Stimulated activated CD8-positive, alpha-beta memory T cell treated with anti-CD3 and anti-CD28 coated beads, Interleukin-7, amount 100 ng/mL, for 4 hours (primary cell): ENCODE measurements around the gene FBXL20.
"Not testable (repeated sequence)": the region's sequence is repeated elsewhere in the genome, so short reads cannot be mapped to it uniquely, and the experiment has no call there.

Experiments
- DNase-seq, 2 donors: peaks; one replicate each; pipeline ENCODE4 v3.0.0-alpha.2; 2020; ENCODE audit warnings: low read depth in 2 of 2

FBXL20 gene

DNA sequence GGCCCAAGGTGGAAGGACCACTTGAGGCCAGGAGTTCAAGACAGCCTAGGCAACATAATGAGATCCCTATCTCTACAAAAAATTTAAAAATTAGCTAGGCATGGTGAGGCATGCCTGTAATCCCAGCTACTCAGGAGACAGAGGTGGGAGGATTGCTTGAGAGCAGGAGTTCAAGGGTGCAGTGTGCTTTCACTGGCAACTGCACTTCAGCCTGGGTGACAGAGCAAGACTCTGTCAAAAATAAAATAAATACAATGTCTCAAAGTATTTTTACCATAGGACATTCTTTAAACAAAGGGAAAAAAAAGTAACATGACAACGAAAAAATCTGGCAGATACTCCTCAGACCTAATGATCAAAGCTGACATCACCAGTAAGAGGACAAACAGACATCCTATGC lies 72.6 kb downstream of the FBXL20 start:
- no peak for DNase-seq

DNA sequence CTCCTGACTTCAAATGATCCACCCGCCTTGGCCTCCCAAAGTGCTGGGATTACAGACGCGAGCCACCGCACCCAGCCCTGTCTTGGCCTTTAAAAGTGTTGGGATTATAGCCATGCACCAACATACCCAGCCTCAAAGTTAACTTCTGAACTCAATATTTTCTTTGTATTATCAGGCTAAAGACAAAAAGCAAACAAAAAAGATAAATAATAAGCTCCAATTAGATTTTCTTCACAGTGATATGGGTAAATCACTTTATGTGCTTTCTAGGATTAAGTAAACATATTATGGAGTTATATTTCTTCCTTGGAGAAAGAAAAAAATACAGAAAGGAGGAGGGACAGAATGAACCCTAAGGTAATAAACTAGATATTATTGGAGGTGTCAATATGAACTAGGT lies 74.3 kb downstream of the FBXL20 start:
- DNase-seq: no peak

DNA sequence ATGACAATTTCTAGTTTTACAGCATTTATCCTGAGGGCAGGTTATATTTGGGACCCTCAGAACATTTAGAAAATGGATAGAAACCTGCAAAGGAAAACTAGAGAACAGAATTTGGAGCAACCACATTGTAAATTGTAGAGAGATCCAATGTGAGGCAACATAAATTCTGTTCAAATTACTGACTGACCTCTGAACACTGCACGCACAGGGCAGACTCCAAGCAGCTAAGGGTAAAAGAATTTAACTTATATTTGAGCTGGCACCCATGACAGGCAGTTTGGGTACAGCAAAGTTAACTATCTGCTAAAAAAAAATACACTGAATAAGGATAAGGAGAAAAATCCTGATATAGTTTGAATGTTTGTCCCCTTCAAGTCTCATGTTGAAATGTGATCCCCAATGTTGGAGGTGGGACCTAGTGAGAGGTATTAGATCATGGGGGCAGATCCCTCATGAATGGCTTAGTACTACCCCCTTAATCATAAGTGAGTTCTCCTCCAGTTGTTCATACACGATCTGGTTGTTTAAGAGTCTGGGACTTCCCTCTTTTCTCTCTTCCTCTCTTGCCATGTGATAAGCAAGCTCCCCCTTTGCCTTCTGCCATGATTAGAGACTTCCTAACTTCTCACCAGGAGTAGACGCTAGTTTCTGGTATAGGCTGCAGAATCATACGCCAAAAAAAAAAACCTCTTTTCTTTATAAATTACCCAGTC lies 75.7 kb downstream of the FBXL20 start:
- no peak for DNase-seq

DNA sequence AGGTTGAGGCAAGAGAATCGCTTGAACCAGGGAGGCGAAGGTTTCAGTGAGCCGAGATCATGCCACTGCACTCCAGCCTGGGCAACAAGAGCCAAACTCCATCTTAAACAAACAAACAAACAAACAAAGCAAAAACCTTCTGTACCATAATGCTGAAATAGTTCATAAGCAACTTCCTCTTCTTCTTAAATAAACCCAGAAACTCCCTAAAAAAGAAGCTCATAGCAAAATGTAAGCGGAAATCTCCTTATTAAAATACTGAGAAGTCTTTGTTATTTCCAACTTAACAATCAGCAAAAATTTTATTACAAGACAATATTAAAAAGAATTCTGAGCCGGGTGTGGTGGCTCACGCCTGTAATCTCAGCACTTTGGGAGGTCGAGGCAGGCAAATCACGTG lies 82.8 kb downstream of the FBXL20 start:
- no peak for DNase-seq

DNA sequence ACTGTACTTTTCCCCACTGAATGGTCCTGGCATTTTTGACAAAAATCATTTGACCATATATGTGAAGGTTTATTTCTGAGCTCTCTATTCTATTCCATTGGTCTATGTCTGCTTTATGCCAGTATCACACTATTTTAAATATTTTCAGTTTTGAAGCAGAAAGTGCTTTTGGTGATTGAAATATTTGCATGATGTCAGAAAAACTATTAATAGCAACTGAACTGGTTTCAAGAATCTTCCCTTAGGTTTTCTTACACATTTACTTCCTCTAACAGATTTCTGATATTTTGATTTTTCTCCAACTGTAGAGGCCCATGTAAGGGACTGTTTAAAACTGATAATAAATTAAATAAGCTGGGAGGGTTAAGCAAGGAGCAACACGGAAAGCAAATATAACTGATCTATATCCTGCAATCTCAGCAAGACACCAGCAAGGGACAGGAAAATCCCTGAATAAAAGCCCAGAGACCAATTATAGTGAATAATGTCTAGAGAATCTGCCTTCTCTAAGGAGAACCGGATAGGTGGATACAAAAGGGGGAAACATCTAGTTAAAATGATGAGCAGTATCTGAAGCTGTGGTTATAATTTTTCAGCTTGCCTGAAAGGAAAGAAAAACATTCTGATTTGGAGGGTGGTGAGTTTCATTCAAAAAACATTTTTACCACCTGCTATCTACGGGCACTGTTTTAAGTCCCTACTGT lies 94.8 kb downstream of the FBXL20 start:
- no peak for DNase-seq

DNA sequence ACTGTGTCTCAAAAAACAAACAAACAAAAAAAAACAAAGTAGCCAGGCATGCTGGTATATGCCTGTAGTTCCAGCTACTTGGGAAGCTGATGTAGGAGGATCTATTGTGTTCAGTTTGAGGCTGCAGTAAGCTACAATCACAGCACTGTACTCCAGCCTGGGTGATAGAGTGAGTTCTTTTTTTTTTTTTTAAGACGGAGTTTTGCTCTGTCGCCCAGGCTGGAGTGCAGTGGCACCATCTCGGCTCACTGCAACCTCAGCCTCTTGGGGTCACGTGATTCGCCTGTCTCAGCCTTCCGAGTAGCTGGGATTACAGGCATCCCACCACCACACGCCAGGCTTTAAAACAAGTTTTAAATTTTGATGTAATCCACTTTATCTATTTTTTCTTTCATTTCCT lies 95.4 kb downstream of the FBXL20 start:
- no peak for DNase-seq

DNA sequence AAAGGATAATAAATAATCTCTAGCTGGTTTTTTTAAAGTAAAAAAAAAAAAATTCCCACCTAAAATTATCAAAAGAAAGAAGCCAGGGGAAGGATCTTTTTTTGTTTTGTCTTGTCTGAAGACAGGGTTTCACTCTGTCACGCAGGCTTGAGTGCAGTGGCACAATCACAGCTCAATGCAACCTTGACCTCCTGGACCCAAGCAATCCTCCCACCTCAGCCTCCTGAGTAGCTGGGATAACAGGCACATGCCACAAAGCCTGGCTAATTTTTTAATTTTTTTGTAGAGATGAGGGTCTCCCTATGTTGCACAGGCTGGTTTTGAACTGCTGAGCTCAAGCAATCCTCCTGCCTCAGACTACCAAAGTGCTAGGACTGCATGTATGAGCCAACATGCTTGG lies 97.2 kb downstream of the FBXL20 start:
- DNase-seq: no peak

DNA sequence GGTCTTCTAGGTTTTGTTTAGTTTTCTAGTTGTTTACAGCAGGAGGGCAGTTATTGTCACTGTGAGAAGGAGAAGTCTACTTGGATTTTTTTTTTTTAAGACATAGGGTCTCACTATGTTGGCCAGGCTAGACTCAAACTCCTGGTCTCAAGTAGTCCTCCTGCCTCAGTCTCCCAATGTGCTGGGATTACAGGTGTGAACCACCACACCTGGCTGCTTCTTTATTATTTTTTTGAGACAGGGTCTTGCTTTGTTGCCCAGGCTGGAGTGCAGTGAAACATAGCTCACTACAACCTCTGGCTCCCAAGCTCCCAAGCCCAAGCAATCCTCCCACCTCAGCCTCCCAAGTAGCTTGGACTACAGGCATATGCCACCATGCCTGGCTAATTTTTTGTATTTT lies 107.4 kb downstream of the FBXL20 start:
- DNase-seq: no peak

DNA sequence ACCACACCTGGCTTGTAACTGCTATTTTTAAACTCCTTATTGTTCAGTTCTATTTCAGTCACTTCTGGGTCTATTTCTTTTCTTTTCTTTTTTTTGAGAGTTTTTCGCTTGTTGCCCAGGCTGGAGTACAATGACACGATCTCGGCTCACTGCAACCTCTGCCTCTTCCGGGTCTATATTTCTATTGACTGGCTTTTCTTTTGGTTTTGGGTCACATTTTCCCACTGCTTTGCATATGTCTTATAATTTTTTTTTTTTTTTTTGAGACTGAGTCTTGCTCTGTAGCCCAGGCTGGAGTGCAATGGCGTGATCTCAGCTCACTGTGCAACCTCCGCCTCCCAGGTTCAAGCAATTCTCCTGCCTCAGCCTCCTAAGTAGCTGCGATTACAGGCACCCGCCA lies 108.9 kb downstream of the FBXL20 start:
- DNase-seq: not testable (repeated sequence)

DNA sequence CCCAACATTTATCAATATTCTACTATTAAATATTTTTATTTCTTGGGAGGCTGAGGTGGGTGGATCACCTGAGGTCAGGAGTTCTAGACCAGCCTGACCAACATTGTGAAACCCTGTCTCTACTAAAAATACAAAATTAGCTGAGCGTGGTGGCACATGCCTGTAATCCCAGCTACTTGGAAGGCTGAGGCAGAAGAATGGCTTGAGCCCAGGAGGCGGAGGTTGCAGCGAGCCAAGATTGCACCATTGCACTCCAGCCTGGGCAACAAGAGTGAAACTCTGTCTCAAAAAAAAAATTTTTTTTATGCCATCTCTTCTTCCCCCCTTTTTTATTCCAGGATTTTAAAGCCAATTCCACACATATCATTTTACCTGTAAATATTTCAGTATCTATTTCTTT lies 114.9 kb downstream of the FBXL20 start:
- not testable (repeated sequence) for DNase-seq

DNA sequence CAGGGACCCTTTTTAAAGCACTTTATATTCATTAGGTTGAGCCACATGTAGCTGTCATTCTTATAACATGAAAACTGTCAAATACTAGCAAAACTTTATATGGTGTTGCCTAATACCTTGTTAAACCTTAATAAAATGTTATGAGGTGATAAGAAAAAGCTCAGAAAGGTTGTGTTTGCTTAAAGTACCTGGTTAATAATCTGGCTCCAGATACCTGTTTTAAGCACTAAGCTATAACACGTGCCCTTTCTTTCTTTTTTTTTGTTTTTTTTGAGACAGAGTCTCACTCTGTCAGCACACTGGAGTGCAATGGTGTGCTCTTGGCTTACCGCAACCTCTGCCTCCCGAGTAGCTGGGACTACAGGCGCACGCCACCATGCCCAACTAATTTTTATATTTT lies 116.7 kb downstream of the FBXL20 start:
- no peak for DNase-seq

DNA sequence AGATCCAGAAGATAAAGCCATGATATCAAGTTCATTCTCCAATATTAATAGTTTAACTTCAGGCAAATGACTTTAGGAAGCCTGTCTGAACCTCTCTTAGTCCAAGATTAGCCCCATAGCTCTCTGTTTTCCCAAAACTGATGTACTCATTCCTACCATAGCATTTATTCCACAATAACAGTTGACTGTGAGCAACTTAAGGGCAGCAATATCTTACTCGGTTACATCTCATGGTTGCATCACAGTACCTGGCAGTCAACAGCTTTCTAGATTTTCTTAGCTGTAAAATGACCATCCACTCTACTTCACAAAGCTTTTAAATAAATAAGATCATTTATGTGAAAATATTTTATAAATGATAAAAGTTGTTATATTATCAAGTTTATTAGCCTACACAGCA lies 117.5 kb downstream of the FBXL20 start:
- no peak for DNase-seq

DNA sequence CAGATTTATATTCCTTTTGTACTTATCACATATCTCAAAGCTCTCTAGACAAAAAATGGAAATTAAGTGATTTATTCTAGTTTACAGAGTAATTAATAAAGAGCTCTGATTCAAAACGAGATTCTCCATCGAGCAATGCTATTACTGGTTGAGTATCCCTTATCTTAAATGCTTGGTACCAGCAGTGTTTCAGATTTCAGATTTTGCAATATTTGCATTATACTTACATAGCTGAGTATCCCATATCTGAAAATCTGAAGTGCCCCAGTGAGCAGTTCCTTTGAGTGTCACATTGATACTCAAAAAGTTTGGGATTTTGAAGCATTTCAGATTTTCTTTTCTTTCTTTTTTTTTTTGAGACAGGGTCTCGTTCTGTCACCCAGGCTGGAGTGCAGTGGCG lies 118.3 kb downstream of the FBXL20 start:
- no peak for DNase-seq

DNA sequence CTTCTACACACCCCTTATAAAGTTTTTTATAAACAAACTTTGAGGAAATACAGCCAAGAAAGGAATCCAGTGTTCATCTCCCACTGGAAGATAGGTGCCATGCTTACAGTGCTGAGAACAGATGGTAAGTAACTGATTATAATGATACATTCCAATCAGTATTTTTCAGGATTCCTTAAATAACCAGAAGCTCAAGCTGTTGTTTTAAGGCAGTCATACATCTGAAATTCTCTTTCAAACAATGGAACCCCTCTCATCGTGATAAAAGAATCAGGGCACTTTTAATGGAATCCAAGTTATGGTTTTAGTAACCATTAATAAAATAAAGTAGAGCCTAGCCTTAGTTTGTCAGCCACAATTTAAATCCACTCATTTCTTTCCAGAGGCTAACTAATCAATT lies 119.6 kb downstream of the FBXL20 start:
- no peak for DNase-seq

DNA sequence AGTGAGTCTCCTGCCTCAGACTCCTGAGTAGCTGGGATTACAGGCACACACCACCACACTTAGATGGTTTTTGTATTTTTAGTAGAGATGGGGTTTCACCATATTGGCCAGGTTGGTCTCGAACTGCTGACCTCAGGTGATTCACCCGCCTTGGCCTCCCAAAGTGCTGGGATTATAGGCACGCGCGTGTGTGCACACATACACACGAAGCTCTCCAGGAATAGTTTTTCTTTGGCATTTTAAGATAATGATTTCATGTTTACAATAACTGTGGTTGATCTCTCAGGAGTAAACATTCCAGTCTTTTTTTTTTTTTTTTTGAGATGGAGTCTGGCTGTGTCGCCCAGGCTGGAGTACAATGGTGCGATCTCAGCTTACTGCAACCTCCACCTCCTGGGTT lies 123.2 kb downstream of the FBXL20 start:
- not testable (repeated sequence) for DNase-seq

DNA sequence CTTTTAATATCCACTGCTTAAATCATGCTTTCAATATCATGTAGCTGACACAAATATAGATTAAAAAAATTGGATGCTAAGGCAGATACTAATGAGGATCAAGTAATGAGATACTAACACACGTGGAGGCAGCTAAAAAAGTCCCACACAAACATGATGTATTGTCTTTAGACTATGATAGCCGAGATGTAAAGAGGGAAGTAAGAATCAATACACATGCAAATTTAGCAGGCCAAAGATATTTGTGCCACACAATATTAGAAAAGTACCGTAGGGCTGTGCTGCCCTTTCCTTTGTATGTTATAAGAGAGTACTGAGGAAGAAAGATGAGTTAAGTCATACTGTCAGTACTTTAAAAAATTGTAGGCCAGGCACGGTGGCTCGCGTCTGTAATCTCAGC lies 124.3 kb downstream of the FBXL20 start:
- DNase-seq: no peak

DNA sequence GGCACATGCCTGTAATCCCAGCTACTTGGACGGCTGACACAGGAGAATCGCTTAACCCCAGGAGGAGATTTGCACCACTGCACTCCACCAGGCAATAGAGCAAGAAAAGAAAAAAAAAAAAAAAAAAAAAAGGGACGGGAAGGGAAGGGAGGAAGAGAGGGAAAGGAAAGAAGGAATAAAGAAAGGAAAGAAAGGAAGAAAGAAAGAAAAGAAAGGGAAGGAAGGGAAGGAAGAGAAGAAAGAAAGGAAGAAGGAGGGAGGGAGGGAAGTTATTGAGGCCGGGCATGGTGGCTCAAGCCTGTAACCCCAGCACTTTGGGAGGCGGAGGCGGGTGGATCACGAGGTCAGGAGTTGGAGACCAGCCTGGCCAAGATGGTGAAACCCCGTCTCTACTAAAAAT lies 125.3 kb downstream of the FBXL20 start:
- no peak for DNase-seq

DNA sequence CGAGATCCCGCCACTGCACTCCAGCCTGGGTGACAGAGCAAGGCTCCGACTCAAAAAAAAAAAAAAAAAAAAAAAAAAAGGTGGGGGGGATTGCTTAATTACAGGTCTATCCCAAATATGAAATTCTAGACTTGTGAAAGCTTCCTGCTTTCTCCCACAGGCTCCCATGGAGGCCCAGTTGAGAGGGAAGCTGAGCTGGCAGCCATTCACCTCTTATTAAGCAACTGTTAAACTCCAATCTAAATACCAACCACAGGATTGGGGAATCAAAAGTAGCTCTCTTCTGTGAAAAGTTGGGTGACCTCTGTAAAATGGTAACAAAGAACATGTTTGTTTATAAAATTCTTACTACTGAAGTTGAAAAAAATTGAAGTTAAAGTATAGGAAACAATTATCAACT lies 129.9 kb downstream of the FBXL20 start:
- DNase-seq: no peak

DNA sequence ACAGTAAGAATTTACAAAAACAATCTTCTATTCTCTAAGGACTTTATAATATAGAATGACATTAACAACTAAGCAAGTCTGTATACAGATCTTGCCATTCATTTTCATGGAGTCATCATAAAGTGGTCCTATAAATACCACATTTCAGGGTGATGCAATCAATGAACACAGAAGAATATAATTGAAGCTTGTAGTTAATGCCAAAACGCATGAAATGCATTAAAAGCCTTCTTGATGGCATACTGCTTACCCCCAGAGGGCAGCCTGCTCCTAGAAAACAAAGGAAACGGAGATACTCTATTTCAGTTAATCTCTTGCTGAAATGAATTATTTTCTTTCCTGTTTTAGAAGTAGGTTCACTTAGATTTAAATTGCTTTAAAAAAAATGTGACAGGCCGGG lies 130.5 kb downstream of the FBXL20 start:
- DNase-seq: no peak

DNA sequence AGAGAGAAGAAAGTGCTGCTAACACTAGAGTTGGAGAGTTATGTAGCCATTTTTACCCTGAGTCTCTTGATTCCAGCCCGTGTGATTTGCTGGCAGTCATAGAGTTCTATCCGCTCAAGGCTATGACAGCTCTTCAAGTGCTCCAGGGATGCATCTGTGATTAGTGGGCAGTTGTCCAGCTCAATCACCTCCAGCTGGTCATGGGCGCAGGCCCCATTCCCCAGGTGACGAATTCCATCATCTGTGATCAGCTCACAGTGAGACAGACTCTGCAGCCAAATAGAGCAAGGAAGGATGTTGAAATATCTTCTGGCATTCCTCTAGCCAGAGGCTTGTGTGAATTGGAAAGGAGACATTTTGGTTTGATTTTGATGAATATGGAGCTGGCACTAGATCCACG lies 137.3 kb downstream of the FBXL20 start:
- no peak for DNase-seq

DNA sequence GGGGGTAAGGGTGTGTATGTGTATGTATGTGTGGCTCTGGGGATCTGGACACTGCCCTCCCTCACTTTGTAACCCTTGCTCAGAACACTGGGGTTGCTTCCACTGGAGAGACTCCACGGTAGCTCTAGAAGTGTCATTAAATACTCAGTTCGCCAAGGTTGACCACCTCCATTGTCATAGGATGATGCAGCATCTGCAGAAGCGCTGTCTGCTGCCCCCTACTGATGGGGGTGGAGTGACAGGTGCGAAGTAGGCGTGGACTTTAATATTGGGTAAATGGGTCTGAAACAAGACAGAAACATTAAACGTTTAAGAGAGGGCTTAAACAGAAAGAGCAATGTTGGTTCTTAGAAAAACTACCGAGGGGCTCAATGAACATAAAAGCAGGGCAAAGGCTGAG lies 140.1 kb downstream of the FBXL20 start:
- no peak for DNase-seq

DNA sequence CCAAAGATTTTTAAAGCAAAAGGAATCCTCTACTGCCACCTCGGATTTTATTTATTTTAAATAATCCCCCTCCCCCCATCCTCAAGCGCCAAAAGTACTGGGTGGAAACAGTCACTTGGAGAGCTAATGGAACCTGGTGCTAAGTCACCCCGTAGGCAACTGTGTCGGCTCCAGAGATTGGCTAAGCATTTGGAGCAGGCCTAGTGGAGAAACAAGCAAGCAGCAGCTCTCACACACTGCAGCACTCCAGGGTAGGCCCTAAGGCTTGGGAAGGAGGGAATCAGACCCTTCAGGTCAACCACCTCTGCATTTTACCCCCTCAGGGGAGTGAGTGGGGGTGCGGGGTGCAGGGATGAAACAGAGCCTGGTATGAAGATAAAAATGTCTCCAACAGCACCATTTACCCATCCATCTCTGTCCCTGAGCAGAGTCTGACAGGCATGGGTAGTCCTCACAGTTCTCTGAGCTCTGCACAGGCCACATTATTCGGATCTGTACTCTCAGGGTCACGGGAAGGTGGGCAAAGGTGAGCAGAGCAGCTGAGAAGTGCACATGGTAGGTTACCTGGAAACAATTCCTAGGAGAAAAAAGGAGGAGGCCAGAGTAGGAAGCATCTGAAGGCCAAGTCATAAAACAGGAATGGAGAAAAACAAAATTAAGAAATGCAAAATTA lies 148.5 kb downstream of the FBXL20 start:
- no peak for DNase-seq

DNA sequence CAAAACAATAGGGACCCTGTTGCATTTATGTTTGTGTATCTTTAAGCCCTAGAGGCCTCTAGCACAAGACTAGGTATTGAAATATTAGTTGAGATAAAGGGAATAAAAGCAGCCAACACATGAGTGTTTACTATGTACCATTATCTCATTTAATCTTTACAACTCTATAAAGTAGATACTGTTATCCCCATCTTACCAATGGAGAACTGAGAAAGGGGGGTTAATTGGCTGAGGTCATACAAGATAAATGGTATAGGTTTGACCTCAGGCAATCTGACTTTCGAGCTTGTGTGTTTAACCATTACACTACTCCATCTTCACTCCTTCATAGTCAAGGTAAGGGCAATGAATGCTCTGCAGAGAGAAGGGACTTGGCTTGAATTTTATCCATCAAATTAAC lies 149.4 kb downstream of the FBXL20 start:
- DNase-seq: no peak
